Thyroid gland (tissue), 4 donors: Measurements from ENCODE around the gene DAB1. TPM values are rescaled to one million over a fixed set of nuclear protein-coding genes. Genes with fewer than 3 reads are reported as not detected.

ENCODE experiments used
- DNase-seq, 2 donors: peaks; one replicate each; pipeline ENCODE4 v3.0.0-alpha.2; 2019
- H3K27ac ChIP-seq, 3 donors: fragments of 200-600 bp; sonication (generic); 1 replicate in 2 of 3; 2 replicates in 1 of 3; pipeline ENCODE4 v1.5.1; 2016 to 2019; ENCODE audit warnings: mild to moderate bottlenecking in 1 of 3, moderate library complexity in 1 of 3
- H3K27me3 ChIP-seq: fragments of 200-600 bp; sonication (generic); one replicate; pipeline ENCODE4 v1.5.1; 2019
- H3K36me3 ChIP-seq, 2 donors: fragments of 200-600 bp; sonication (generic); one replicate each; pipeline ENCODE4 v1.5.1; 2016 to 2019
- H3K4me1 ChIP-seq, 2 donors: fragments of 200-600 bp; sonication (generic); one replicate each; pipeline ENCODE4 v1.5.1; 2017 to 2019
- H3K4me3 ChIP-seq, 3 donors: fragments of 200-600 bp; sonication (generic); replicated peaks in 1 of 3; 1 replicate in 2 of 3; 2 replicates in 1 of 3; pipeline ENCODE4 v1.5.1; 2016; ENCODE audit warnings: mild to moderate bottlenecking in 1 of 3
- H3K9me3 ChIP-seq: fragments of 200-600 bp; sonication (generic); one replicate; pipeline ENCODE4 v1.5.1; 2017
- CTCF ChIP-seq, 6 experiments: fragments of 200-600 bp in 3 of 6; fragments of 450-650 bp in 3 of 6; sonication (generic) in 3 of 6; IDR thresholded peaks; one replicate each; pipeline ENCODE4 v1.5.1; 2016 to 2019; ENCODE audit warnings: antibody characterized with exemption in 6 of 6, mild to moderate bottlenecking in 2 of 6, inconsistent platforms in 1 of 6, moderate library complexity in 1 of 6
- POLR2A ChIP-seq, 2 donors: fragments of 450-650 bp; IDR thresholded peaks; one replicate each; pipeline ENCODE4 v1.6.1; 2017; ENCODE audit warnings: antibody characterized with exemption in 2 of 2, mild to moderate bottlenecking in 2 of 2, moderate library complexity in 1 of 2
- WGBS, 2 donors: methylation state at CpG; one replicate each; pipeline ENCODE4 v1.1.5; 2017; 5-methylcytosine and 5-hydroxymethylcytosine counted together
- intact Hi-C: fragments of 100-400 bp; cut with DNase I; formaldehyde crosslinking; loops from one replicate; pipeline ENCODE4 v1.15.1; 2023
- total RNA-seq, 4 donors: library from RNA; depleted of rRNA; stranded (reverse); fragments of >200 nt; gene quantifications; one replicate each; pipeline ENCODE4 v1.2.3, GENCODE V29; 2016

Gene DAB1
- total RNA-seq, 4 donors from 2014 or later = under 0.01 to 0.83 (median 0.21) TPM

DNA sequence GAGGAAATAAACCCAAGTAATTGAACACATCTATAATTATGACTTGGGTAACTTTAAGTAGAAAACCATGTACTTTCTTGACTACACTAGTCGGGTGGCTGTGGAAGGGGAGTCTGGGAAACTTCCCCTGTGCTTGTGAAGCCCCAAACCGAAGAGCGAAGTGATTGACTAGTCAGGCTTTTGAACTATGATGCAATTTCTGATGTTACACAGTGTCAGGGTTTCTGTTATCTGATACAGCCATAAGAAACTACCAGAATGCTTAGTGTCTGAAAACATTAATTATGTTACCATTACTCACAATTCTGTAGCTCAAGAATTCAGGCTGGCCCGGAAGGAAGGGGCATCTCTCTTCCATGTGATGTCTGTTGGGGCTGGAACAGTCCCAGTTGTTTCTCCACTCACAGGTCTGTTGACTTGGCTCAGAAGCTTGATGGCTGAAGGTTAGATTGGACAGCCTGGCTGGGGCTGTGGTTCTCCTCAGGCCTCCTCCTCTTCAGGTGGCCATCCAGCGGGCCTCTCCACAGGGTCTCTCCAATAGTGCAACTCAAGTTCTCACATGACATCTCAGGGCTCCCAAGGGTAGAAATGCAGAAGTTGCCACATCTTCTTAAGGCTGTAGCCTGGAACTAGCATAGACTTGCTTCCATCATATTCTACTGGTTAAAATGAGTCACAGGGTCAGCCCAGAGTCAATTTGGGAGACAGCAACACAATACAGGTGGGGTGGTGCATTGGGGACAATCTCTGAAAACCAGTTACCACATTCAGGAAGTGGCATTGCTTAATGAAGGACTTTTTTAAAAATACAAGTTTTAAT is 449.7 kb downstream of the DAB1 start:
- no peak overlapping the region for H3K4me3 ChIP-seq
- intact Hi-C loops = no loop called here
- no peaks in the 10 kb centered on the region for H3K4me1 ChIP-seq
- no peaks in the 10 kb centered on the region for H3K9me3 ChIP-seq
- WGBS, 2 donors = 86 to 91% methylated on average over 5 of the region's 5 CpGs
- H3K27ac ChIP-seq = no peak overlapping the region
- TF ChIP-seq POLR2A (IDR thresholded peaks at IDR 0.05) = no peak
- H3K36me3 ChIP-seq = no peaks in the 10 kb centered on the region
- DNase-seq = no peak
- H3K27me3 ChIP-seq = no peaks in the 10 kb centered on the region

DNA sequence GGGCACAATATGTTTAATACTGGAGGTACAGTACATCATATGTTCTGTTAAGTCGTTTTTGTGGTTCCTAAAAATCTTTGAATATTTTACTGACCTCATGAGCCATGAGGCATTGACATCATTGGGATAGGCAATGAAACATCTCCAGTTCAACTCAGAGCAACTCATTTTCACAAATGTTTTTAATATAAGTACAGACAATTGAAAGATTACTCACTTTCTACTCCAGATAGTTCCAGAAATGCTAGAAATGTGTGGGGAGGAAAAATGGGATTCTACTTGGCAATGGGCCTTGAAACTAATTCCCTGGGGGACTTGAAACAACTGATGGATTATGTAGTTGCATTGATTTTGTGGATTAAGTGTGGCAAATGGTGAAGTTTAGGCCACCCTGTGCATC is 450.9 kb downstream of the DAB1 start:
- Histone ChIP-seq H3K27me3 (no peaks in the 10 kb centered on the region), H3K4me1 (no peaks in the 10 kb centered on the region), H3K36me3 (no peaks in the 10 kb centered on the region), H3K27ac (no peak overlapping the region), H3K9me3 (no peaks in the 10 kb centered on the region), H3K4me3 (no peak overlapping the region)
- TF ChIP-seq POLR2A (IDR thresholded peaks at IDR 0.05) (no peak), CTCF (IDR thresholded peaks at IDR 0.05) (no peak)
- no peak for DNase-seq
- intact Hi-C loops = no loop called here
- WGBS, 2 donors = 76% methylated on average over 1 of the region's 1 CpG

DNA sequence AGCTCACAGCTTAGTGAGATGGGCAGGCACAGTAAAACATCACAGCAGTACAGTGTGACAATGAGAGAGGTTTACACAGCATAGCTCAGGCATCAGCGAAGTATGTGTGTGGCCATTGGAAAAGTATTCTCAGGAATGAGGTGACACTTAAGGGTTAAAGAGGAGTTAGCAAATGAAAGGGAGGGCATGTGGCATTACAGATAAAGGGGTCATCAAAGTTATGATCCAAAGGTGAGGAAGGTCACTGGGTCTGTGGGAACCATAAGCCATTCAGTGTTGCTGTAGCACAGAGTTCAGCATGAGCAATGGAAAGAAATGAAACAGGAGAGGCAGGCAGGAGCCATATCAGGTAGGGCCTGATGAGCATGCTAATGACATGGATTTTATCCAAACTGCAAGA is 453.6 kb downstream of the DAB1 start:
- H3K36me3 ChIP-seq = no peaks in the 10 kb centered on the region
- H3K27me3 ChIP-seq = no peaks in the 10 kb centered on the region
- H3K9me3 ChIP-seq = no peaks in the 10 kb centered on the region
- DNase-seq = no peak
- no peak overlapping the region for H3K4me3 ChIP-seq
- TF ChIP-seq POLR2A (IDR thresholded peaks at IDR 0.05) = no peak
- no peak for TF ChIP-seq CTCF (IDR thresholded peaks at IDR 0.05)
- no peak overlapping the region for H3K27ac ChIP-seq
- intact Hi-C loops = no loop called here
- 88 to 100% methylated on average over 1 of the region's 1 CpG for WGBS, 2 donors
- peaks cover 0 to 5% of the 10 kb centered on the region in 2 donors for H3K4me1 ChIP-seq

DNA sequence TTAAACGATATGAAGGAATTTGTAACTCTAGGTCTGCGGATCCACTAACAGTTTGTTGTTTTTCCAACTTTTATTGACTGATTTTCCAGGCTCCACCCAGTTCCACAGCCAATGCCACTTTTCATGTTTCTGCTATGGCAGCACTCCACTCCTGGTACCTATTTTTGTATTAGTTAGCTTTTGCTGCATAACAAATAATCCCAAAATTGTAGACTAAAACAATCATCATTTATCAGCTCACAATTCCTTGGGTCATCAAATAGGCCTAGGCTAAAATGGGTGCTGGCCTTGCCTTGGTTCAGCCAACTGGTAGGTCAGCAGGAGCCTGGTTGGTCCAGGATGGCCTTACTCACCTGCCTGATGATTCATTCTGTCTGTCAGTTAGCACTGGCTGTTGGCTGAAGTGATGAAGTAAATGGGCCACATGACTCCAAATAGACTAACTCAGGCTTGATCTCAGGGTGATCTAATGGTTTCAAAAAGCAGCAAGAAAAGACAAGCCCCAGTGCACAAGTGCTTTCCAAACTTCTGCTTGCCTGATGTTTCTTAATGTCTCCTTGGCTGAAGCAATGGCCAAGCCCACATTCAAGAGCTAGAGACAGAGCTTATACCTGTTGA is 454.9 kb downstream of the DAB1 start:
- Histone ChIP-seq H3K9me3 (no peaks in the 10 kb centered on the region), H3K4me3 (no peak overlapping the region), H3K36me3 (no peaks in the 10 kb centered on the region), H3K27me3 (no peaks in the 10 kb centered on the region), H3K27ac (no peak overlapping the region), H3K4me1 (peaks cover 0 to 5% of the 10 kb centered on the region in 2 donors)
- intact Hi-C loops = loop anchor here (5.0 kb wide), 1 partner anchor 137 kb away; no protein-coding TSS in a partner anchor
- no peak for DNase-seq
- WGBS, 2 donors = 89 to 95% methylated on average over 2 of the region's 2 CpGs
- no peak for TF ChIP-seq CTCF (IDR thresholded peaks at IDR 0.05)
- TF ChIP-seq POLR2A (IDR thresholded peaks at IDR 0.05) = no peak

DNA sequence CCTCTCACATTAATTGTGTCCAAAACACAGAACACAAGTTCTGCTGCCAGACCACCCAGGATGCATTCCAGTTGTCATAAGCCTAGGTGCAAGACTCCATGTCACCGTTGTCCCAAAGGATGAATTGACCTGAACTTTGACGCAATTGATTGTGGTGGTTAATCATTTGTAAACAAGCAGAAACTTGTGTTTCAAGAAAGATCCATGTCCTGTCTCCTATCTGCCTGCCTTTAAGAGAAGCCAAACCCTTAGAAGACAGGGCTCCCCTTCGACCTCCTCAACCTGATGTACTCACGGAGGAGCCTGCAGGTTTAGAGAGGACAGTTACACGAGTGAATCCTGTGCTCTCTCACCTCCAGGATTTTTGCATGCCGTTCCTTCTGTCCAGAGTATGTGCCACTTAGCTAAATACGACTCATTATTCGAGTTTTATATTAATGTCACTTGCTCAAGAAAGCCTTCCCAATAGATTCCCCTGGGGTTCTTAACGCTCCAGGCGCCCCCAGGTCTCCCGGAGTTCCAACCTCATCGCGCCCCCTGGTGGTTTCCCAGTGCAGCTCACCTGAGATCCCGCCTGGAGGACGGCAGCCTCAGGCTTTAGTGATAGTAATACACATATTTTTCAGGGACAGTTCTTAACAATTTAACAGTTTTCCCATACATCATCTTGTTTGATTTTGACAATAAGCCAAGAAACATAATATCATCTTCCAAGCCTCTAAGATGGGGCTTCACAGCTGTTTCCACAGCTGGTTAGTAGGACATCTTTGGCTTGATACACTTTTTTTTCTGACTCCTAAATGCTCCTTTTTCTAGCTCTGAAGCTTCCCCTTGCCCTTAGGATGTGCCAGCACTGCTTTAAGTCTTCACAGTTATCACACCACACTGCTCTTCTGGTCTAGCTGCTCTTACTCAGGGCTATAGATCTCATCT is 455.7 kb downstream of the DAB1 start:
- peak; percentile 14 to 50 for DNase-seq
- H3K27ac ChIP-seq = no peak overlapping the region
- no peak overlapping the region for H3K4me3 ChIP-seq
- WGBS, 2 donors = 37 to 43% methylated on average over 15 of the region's 15 CpGs
- peaks cover 0 to 5% of the 10 kb centered on the region in 2 donors for H3K4me1 ChIP-seq
- H3K9me3 ChIP-seq = no peaks in the 10 kb centered on the region
- no peaks in the 10 kb centered on the region for H3K36me3 ChIP-seq
- H3K27me3 ChIP-seq = no peaks in the 10 kb centered on the region
- TF ChIP-seq POLR2A (IDR thresholded peaks at IDR 0.05) (no peak), CTCF (IDR thresholded peaks at IDR 0.05) (peak in 5 of 6 experiments; percentile 32 to 44 (median 36))
- intact Hi-C loops = loop anchor here (5.0 kb wide), 1 partner anchor 136 kb away; no protein-coding TSS in a partner anchor
